HG03139 (cell line): Measurements from ENCODE around the gene UBE2D2.

Experiments used
- ATAC-seq: cut with Tn5 transposase; IDR thresholded peaks from one replicate; pipeline ENCODE4 v1.9.1; 2021; ENCODE audit not compliant: unreplicated experiment

The UBE2D2 gene

DNA sequence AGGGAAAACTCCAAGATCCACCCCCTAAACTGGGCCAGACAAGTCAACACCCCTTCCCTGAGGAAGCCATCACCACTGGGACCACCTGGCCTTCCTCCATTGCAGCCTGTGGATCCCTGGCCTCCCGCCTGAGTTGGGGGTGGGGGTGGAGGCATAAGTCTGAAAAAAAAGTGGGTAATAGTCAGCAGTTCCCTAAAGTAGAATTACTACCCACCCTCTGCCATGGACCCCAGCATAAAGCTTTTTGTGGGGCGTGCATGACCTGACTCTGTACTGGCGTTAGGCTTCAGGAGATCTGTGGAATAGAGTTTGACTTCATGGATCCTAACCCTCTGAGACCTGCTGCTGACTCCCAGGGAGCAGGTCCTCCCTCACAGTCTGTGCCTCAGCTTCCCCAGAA is 85.0 kb downstream of the UBE2D2 start:
- no peak for ATAC-seq

DNA sequence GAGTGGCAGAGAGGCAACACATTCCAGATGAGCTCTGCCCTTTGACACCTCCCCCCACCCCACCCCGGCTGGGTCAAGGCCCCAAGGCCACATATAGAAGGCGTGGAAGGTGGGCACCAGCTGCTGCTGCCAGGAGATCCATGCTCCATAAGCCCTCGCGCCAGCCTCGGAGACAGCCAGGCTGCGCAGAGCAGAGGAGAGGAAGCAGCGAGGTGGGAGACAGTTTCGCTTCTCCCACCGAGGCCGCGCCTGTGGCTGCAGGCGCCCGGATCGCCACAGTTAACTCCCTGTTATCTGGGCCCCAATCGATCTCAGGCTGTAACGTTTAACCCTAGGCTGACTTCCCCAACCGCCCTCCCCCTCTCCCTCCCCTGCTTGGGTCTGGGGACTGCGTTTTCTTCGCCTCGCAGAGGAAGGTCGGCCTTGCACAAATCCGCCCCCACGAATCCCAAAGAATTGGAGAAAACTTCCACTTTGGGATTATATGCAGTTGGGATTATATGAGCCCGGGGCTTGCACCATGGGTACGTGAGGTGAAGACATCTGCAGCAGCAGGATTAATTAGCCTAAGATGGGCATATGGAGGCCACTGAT is 85.9 kb downstream of the UBE2D2 start:
- ATAC-seq: no peak

DNA sequence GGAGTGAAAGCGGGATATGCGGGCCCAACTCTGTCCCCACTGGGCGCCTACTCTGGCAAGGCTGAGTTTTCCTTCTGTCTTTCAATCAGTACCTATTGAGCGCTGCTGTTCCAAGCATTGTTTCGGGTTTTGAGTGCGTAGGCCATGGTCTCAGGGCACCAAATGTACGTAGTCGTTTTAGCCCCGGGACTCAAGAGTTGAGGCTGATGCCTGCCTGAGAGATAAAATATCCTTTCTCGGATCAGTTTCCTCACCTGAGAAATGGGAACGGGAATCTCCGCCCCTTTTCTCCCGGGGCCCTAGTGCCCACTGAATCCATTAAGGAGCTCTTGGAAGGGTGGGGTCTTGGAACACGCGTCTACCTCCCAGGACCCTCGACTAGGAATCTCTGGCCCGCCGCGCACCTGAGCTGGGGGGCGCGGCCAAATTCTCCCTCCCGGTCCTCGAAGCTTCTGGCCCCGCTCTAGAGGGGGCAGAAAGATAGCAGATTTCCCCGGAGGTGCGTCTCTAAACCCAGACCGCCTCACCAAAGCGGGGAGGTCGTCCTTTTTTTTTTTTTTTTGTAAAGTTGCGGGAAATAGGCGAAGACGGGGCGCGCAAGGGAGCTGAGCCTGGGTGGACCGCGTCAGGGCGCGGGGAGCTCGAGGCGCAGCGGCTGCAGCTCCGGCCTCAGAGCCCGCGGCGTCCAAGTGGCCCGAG is 86.5 kb downstream of the UBE2D2 start:
- no peak for ATAC-seq

DNA sequence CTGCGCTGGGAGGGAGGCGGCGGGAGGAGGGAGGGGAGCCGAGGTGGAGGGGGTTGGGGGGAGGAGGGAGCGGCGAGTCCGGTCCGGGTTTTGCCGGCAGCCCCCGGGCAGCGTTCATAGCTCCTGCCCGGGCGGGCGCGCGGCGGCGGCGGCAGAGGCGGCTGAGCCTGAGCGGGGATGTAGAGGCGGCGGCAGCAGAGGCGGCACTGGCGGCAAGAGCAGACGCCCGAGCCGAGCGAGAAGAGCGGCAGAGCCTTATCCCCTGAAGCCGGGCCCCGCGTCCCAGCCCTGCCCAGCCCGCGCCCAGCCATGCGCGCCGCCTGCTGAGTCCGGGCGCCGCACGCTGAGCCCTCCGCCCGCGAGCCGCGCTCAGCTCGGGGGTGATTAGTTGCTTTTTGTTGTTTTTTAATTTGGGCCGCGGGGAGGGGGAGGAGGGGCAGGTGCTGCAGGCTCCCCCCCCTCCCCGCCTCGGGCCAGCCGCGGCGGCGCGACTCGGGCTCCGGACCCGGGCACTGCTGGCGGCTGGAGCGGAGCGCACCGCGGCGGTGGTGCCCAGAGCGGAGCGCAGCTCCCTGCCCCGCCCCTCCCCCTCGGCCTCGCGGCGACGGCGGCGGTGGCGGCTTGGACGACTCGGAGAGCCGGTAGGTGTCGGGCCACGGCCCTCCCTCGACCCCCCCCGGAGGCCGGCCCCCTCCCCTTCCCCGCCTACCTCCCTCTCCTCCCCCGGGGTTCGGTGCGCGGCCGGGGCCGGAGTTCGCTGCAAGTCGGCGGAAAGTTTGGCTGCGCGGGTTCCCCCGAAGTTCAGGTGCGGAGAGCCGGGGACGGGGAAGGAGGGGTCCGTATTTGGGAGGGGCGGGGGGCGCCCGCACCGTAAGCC is 87.3 kb downstream of the UBE2D2 start, which contains the start of gene CXXC5:
Gene CXXC5, plus strand, starts transcription at position 145 of the 877 bp plus-strand sequence. CDS start 32,175 bp downstream, outside the sequence.
- no peak for ATAC-seq

DNA sequence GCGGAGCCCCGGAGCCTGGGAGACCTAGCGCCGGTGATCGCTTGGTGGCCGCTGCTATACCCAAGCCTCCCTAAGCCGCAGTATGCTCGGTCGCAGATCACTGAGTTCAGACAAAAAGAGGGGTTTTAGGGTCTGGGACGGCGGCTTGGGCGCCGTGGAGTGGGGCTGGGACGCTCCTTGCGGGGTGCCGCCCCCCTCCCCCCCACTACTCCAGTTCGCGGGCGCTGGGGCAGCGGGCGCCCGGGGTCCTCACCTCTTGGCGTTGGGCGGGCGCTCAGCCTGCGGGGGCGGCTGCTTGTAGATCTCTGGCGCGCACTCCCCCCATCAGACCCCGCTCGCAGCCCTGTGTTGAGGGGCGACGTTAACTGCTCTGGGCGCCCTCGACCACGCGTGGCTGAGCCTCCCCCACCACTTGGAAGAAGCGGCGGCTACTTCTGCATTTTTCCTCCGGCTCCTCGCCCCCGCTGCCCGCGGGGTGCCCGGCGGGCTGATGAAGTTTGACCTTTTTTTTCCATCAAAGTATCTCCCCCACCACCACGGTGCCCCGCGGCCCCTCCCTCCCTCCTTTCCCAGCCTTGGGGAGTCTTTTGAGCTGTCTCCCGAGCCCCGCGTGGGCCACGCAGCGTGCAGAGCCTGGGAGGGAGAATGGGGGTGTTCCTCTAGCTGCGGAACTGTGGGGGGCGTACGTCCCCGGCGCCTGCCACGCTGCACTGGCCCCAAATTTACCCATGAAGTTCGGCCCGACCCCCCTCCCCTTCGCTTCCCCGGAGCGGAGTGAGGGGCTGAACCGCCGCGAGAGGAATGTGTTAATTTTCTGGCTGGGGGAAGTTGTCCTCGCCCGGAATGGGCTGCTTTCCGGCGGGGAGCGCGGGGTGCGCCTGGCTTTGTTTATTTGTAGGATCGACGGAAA is 88.2 kb downstream of the UBE2D2 start:
- no peak for ATAC-seq

DNA sequence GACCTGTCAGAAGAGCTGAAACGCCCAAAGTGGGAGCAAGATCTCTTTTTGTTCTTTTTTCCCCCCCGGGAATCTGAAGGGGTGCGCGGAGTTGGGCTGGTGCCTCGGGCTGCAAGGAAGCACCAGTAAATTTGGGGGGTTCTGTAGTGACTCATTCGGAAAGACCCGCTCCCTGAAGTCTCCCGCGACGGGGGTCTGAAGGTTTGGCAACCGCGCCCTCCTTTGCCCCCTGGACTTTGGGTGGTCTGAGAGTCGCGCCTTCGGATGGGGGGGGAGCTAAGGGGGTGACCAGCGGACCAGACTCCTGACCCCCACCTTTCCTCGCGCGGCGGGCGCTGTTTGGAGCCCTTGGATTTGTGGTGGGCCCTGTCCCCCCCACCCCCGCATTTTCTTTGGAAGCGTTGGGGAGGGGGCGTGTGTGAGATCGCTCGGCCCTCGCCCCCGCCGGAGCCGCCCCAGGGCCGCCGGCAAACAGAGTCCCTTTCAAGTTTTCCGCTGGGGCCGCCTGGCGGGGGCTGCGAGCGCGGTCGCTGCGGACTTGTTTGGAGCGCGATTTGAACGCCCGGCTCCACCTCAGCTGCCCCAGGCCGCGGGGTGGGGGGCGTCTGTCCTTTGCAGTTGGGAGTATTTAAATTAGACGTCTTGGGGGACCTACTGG is 89.0 kb downstream of the UBE2D2 start:
- ATAC-seq: no peak

DNA sequence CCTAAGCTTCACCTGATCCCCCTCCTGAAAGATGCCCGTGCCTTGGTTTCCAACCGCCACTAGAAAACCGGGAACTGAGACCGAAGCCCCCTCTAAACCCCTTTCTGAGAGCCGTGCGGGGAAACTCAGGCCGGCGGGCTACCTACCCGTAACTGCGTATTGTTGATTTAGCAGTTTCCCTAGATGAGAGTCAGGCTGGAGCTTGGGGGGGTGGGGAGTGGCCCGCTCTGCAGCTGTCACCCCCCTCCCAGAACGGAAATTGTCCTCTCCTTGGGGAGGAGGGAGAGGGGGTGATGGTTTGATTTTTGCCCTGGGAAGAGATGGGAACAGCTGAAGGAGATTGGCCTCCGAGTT is 89.5 kb downstream of the UBE2D2 start:
- no peak for ATAC-seq

DNA sequence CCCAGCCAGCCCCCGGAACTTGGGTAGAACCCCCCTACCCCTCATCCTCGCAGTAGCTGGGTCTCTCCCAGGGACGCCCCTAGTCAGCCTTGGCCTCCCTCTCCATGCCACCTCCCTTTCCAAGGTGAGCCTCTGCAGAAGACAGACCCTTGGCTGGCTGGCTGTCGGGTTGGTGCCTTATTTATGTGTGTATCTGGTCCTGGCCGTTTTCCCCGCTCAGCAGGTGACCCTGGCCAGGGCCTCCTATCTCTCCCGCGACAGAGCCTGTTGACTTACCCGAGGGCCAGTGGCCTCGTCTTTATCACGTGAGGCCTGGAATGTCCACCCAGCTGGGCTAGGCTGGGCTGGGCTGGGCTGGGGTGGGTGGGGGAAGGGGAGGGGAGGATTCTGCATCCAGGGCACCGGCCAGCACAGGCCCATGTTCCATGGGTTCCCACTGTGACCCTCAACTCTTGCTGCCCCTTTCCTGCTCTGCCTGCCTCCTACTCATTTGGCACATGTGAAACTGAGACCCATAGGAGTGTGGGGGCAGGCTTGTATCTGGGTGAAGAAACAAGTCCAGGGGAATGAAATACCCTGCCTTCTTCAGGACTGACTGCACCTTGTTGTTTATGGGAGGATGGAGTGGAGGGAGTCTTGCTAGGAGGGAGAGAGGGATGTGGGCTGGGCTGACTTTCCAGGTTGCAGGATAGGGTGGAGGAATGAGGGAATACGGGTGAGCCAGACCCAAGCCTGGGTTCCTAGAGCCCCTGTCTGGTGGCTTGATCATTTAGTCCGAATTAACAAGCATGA is 90.1 kb downstream of the UBE2D2 start:
- ATAC-seq: no peak

DNA sequence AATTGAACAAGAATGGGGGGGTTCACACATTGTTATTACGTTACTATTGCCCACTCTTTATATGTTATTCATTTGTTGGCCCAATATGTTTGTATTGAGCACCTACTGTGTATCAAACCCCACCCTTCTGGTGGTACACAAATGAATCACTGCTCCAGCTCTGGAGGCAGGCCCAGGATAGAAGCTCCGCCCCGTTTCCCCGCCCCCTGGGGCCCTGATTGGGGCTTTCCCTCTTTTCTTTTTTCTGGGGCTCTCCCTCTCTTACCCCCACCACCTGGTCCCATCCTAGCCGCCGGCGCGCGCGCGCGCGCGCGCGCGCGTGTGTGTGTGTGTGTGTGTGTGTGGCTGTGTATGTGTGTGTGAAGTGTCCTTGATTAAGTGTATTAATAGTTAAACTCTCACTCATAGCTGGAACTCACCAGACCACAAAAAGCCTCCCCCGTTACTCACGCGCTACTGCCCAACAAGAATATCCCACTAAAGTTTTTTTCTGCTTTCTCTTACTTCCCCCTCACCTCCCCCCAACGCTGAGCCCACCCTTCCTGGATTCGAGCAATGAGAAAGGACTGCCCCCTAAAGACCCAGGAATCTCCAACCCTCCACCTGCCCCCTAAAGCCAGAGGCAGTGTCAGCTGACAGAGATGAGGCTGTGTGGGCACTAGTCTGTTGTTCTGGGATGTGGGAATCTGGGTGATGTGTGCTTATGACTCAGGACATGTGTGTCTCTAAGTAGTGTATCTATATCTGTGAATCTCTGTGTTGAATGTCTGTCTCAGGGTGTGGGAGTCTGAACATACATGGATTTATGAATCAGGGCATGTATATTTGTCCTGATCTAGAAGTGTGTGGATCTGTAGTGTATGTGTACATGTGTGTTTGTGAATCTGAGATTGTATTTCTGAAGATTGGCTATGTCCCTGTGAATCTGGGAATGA is 91.0 kb downstream of the UBE2D2 start:
- ATAC-seq: no peak

DNA sequence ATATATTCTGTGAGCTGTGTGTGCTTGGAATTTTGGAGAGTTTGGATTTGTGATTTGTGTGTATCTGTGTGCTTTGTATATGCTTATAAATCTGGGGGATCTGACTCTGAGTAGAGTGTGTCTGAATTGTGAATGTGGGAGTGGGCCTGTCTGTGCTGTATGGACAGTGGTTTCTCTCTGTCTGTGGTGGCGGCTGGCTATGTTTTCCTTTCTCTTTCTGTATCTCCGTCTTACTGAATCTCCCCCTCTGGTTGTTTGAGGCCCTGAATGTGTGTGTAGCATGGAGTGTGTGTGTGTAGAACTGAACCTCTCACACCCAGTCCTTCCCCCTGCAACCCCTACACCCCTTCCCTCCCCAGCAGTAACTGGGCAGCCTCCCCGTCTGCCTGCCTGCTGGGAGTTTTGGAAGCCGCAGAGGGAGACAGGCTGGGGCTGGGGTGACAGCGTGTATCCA is 91.7 kb downstream of the UBE2D2 start:
- ATAC-seq: peak; percentile 30

DNA sequence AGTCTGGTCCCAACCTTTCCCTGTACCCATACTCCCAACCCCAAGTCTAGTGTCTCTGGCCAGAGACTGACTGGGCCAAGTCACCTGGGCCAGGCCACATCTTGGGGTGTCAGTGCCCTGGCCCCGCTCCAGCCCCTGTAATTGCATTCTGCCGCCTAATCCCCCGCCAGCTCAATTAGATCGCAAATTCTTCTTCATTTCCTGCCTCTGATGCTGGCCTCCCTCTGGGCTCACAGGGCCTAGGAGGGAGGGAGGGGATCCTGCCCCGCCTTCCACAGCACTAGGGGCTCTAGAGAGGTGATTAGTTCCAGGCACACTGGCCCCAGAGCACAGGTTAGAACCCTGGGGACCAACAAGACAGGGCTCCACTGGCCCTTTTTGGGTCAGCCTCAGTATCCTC is 92.5 kb downstream of the UBE2D2 start:
- ATAC-seq: no peak

DNA sequence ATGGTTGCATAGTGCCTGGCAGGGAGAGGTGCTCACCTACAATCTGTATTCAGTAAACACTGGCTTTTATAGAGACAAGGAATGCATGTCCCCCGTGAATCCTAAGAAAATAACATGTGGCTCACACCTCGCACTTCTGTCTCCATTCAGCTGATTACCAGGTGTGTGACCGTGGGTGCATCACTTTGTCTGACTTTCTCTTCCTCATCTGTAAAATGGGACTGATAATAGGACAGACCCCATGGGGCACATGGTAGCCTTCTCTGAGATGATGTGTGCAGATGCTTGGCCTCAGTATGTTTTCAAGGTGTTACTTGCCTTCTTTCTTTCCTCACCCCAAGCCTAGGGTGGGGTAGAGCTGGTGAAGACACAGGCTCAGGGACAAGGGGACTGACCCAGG is 93.3 kb downstream of the UBE2D2 start:
- ATAC-seq: no peak

DNA sequence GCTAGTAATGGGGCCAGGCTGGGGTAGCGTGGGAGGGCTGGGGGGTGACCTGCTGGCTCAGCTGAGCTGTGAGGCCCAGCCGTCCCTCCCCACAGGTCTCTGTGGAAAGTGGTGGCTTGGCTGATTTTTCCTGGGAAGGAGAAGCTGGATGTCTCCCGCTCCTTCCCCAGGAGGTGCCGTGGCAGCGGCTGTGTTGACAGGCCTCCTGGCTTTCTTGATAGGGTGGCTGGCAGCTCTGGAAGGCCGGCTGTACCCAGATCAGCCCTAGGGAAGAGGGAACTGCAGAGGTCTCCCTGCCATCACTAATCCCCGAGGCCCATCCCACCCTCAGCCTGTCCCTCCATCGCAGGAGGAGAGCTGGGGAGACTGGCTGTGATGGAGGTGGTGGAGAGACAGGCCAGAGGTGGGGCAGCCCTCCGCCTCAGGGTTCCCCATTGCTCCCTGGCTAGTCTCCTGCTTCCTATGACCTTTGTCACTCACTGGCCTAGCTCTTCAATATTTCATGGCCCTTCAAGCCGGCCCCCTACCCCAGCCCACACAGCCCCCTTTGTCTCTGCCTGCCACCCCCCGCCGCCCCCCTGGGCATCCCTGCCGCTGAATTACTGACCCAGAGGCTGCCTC is 93.8 kb downstream of the UBE2D2 start:
- no peak for ATAC-seq

DNA sequence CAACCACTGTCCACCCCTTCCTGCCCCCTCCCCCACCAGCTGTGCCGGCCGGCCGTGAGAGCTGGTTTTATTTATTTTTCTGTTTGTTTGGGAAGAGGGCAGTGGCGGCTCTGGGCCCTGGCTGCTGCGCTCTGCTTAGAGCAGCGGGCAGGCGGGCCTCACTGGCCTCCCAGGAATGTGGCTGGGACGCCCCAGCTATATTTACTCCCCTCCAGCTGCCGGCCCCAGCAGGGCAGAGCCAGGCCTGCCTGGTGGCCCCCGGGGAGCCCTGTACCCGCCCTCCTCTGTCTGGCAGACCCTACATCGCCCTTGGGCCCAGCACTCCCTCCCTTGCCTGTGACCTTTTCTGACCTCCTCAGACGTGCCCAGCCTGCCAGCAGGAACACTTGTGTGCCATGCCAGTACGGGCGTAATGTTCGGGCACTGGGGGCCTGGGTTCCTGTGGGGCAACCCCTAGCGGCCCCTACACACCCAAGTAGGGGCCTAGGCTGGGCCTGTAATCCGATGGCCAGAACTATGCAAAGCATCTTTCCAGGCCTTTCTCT is 94.7 kb downstream of the UBE2D2 start:
- ATAC-seq: no peak

DNA sequence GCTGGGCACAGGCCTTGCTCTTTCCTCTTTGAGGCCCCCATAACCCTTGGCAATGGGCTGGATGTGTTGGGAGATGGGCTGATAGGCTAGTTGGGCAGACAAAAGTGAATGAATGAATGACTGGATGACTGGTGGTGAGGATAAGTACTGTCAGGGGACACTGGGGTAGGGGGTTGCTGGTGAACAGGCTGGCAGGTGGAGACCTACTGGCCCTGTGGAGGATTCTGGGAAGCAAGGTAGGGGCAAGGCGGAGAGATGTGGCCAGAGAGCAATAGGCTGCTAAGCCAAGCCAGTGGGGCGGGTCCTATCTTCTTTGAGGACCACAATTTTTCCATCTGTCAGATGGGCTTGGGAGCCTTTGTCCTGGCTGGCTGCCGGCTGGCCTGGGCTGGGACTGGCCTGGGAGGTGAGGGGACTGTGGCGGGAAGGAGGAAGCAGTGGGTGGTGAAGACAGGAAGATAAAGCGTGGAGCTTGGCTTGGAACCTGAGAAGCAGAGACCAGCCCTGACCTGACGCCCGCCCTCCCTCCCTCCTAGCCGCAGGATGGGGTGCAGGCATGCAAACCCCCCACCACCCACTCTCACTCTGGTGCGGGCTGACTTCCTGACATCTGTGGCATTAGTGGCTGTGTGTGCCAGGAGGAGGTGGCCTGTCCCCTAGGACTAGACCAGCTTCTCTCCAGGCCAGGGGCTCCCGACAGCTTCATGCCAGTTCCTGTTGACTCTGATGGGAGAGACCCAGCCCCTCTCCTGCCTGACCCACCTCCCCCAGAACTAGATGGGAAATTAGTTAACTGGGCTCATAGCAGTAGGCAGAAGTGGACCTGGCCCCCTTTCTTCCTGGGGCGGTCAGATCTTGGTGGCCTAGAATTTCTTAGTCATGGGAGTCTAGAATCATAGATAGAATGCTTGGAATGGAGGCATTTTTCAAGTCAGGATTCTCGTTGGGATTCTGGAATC is 96.5 kb downstream of the UBE2D2 start:
- no peak for ATAC-seq

DNA sequence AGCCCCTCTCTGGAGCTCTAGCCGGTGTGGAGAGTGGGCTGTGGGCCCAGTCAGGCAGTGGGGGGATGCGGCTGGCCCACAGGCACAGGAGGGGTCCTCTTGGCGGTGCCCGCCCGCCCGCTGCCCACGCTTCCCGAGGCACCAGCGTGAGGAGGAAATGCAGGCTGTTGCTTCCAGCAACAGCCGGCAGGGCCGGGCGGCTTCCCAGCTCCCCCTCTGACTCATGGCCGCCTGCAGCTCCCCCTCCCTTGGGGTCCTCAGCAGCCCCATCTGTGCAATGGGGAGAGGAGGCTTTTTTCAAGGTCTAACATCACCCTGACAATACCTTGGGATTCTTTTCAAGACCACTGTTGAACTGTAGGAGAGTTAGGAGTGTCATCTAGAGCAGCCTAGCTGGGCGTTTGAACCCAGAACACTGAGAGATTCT is 97.4 kb downstream of the UBE2D2 start:
- no peak for ATAC-seq
